Adipocyte (in vitro differentiated cells): ENCODE data around the gene FBXO31.

Experiments used
- DNase-seq: peaks from one replicate; pipeline ENCODE4 v3.0.0-alpha.2; 2015; ENCODE audit warnings: low read depth
- H3K27me3 ChIP-seq: replicated peaks from 2 replicates; pipeline ENCODE4 v1.7.0; 2013; ENCODE audit warnings: mild to moderate bottlenecking, low read length, moderate library complexity; ENCODE audit not compliant: control insufficient read depth, insufficient read depth
- H3K36me3 ChIP-seq: 2 replicates; pipeline ENCODE4 v1.7.0; 2013; ENCODE audit warnings: low read length, mild to moderate bottlenecking, moderate library complexity; ENCODE audit not compliant: control insufficient read depth, insufficient read depth, severe bottlenecking
- H3K4me1 ChIP-seq: 2 replicates; pipeline ENCODE4 v1.7.0; 2013; ENCODE audit warnings: mild to moderate bottlenecking, low read length, moderate library complexity; ENCODE audit not compliant: control insufficient read depth, insufficient read depth
- H3K4me3 ChIP-seq: 2 replicates; pipeline ENCODE4 v1.7.0; 2013; ENCODE audit warnings: mild to moderate bottlenecking, low read length, moderate library complexity
- H3K9ac ChIP-seq: 2 replicates; pipeline ENCODE4 v1.7.0; 2013; ENCODE audit warnings: mild to moderate bottlenecking, low read length, moderate library complexity
- H3K9me3 ChIP-seq: 2 replicates; pipeline ENCODE4 v1.7.0; 2013; ENCODE audit warnings: mild to moderate bottlenecking, low read length, moderate library complexity; ENCODE audit not compliant: control insufficient read depth

The FBXO31 gene

GRCh38 chr16:87297407-87297806, 86.2 kb downstream of the FBXO31 start:
- H3K4me3 ChIP-seq: no peak overlapping the region
- H3K36me3 ChIP-seq: peaks cover 11% of the 10 kb centered on the region
- no peak for DNase-seq
- H3K27me3 ChIP-seq: no peaks in the 10 kb centered on the region
- no peak overlapping the region for H3K9ac ChIP-seq
- H3K4me1 ChIP-seq: no peaks in the 10 kb centered on the region
- peaks cover 2% of the 10 kb centered on the region for H3K9me3 ChIP-seq

GRCh38 chr16:87295661-87296531, 87.7 kb downstream of the FBXO31 start:
- H3K4me3 ChIP-seq: no peak overlapping the region
- peaks cover 8% of the 10 kb centered on the region for H3K9me3 ChIP-seq
- DNase-seq: no peak
- no peaks in the 10 kb centered on the region for H3K4me1 ChIP-seq
- H3K36me3 ChIP-seq: peaks cover 9% of the 10 kb centered on the region
- no peaks in the 10 kb centered on the region for H3K27me3 ChIP-seq
- H3K9ac ChIP-seq: no peak overlapping the region

GRCh38 chr16:87295259-87295658, 88.3 kb downstream of the FBXO31 start:
- Histone ChIP-seq H3K27me3 (no peaks in the 10 kb centered on the region), H3K9ac (no peak overlapping the region), H3K9me3 (peaks cover 8% of the 10 kb centered on the region), H3K4me3 (no peak overlapping the region), H3K4me1 (no peaks in the 10 kb centered on the region), H3K36me3 (peaks cover 9% of the 10 kb centered on the region)
- DNase-seq: no peak

GRCh38 chr16:87293990-87294389, 89.6 kb downstream of the FBXO31 start:
- Histone ChIP-seq H3K4me1 (no peaks in the 10 kb centered on the region), H3K36me3 (peaks cover 4% of the 10 kb centered on the region), H3K9me3 (peaks cover 8% of the 10 kb centered on the region), H3K4me3 (no peak overlapping the region), H3K27me3 (no peaks in the 10 kb centered on the region), H3K9ac (no peak overlapping the region)
- no peak for DNase-seq

GRCh38 chr16:87291944-87292343, 91.6 kb downstream of the FBXO31 start:
- Histone ChIP-seq H3K36me3 (peaks cover 4% of the 10 kb centered on the region), H3K9ac (no peak overlapping the region), H3K9me3 (peaks cover 15% of the 10 kb centered on the region), H3K27me3 (no peaks in the 10 kb centered on the region), H3K4me3 (no peak overlapping the region), H3K4me1 (no peaks in the 10 kb centered on the region)
- DNase-seq: no peak

GRCh38 chr16:87288753-87289362, 94.7 kb downstream of the FBXO31 start:
- Histone ChIP-seq H3K27me3 (no peaks in the 10 kb centered on the region), H3K9ac (no peak overlapping the region), H3K36me3 (peaks cover 4% of the 10 kb centered on the region), H3K4me1 (no peaks in the 10 kb centered on the region), H3K9me3 (peaks cover 22% of the 10 kb centered on the region), H3K4me3 (no peak overlapping the region)
- peak; percentile 11 for DNase-seq

GRCh38 chr16:87286839-87287626, 96.5 kb downstream of the FBXO31 start:
- Histone ChIP-seq H3K36me3 (peaks cover 3% of the 10 kb centered on the region), H3K9me3 (peaks cover 17% of the 10 kb centered on the region), H3K4me3 (no peak overlapping the region), H3K9ac (no peak overlapping the region), H3K4me1 (no peaks in the 10 kb centered on the region), H3K27me3 (no peaks in the 10 kb centered on the region)
- DNase-seq: no peak

GRCh38 chr16:87284183-87284582, 99.4 kb downstream of the FBXO31 start:
- Histone ChIP-seq H3K9me3 (peaks cover 15% of the 10 kb centered on the region), H3K4me3 (no peak overlapping the region), H3K27me3 (peaks cover 3% of the 10 kb centered on the region), H3K9ac (no peak overlapping the region), H3K4me1 (no peaks in the 10 kb centered on the region), H3K36me3 (no peaks in the 10 kb centered on the region)
- DNase-seq: no peak

GRCh38 chr16:87279094-87279658, 104.4 kb downstream of the FBXO31 start:
- H3K9me3 ChIP-seq: no peaks in the 10 kb centered on the region
- peaks cover 3% of the 10 kb centered on the region for H3K27me3 ChIP-seq
- no peak overlapping the region for H3K4me3 ChIP-seq
- no peak for DNase-seq
- no peak overlapping the region for H3K9ac ChIP-seq
- no peaks in the 10 kb centered on the region for H3K36me3 ChIP-seq
- no peaks in the 10 kb centered on the region for H3K4me1 ChIP-seq

- no peak overlapping the region for H3K9ac ChIP-seq
- H3K27me3 ChIP-seq: peaks cover 3% of the 10 kb centered on the region
- peak; percentile 92 for DNase-seq
- no peaks in the 10 kb centered on the region for H3K4me1 ChIP-seq
- H3K36me3 ChIP-seq: no peaks in the 10 kb centered on the region
- H3K9me3 ChIP-seq: no peaks in the 10 kb centered on the region
- H3K4me3 ChIP-seq: no peak overlapping the region
Measured at GRCh38 chr16:87278191-87279093, 105.1 kb downstream of the FBXO31 start.
